Thyroid gland (tissue), 4 donors: ENCODE data around the gene CKAP5. TPM values are rescaled to one million over a fixed set of nuclear protein-coding genes. Genes with fewer than 3 reads are reported as not detected.

Experiments
- DNase-seq, 2 donors: peaks; one replicate each; pipeline ENCODE4 v3.0.0-alpha.2; 2019
- H3K27ac ChIP-seq, 3 donors: fragments of 200-600 bp; sonication (generic); 1 replicate in 2 of 3; 2 replicates in 1 of 3; pipeline ENCODE4 v1.5.1; 2016 to 2019; ENCODE audit warnings: mild to moderate bottlenecking in 1 of 3, moderate library complexity in 1 of 3
- H3K27me3 ChIP-seq: fragments of 200-600 bp; sonication (generic); one replicate; pipeline ENCODE4 v1.5.1; 2019
- H3K36me3 ChIP-seq, 2 donors: fragments of 200-600 bp; sonication (generic); one replicate each; pipeline ENCODE4 v1.5.1; 2016 to 2019
- H3K4me1 ChIP-seq, 2 donors: fragments of 200-600 bp; sonication (generic); one replicate each; pipeline ENCODE4 v1.5.1; 2017 to 2019
- H3K4me3 ChIP-seq, 3 donors: fragments of 200-600 bp; sonication (generic); replicated peaks in 1 of 3; 1 replicate in 2 of 3; 2 replicates in 1 of 3; pipeline ENCODE4 v1.5.1; 2016; ENCODE audit warnings: mild to moderate bottlenecking in 1 of 3
- H3K9me3 ChIP-seq: fragments of 200-600 bp; sonication (generic); one replicate; pipeline ENCODE4 v1.5.1; 2017
- CTCF ChIP-seq, 6 experiments: fragments of 200-600 bp in 3 of 6; fragments of 450-650 bp in 3 of 6; sonication (generic) in 3 of 6; IDR thresholded peaks; one replicate each; pipeline ENCODE4 v1.5.1; 2016 to 2019; ENCODE audit warnings: antibody characterized with exemption in 6 of 6, mild to moderate bottlenecking in 2 of 6, inconsistent platforms in 1 of 6, moderate library complexity in 1 of 6
- POLR2A ChIP-seq, 2 donors: fragments of 450-650 bp; IDR thresholded peaks; one replicate each; pipeline ENCODE4 v1.6.1; 2017; ENCODE audit warnings: antibody characterized with exemption in 2 of 2, mild to moderate bottlenecking in 2 of 2, moderate library complexity in 1 of 2
- WGBS, 2 donors: methylation state at CpG; one replicate each; pipeline ENCODE4 v1.1.5; 2017; 5-methylcytosine and 5-hydroxymethylcytosine counted together
- intact Hi-C: fragments of 100-400 bp; cut with DNase I; formaldehyde crosslinking; loops from one replicate; pipeline ENCODE4 v1.15.1; 2023
- total RNA-seq, 4 donors: library from RNA; depleted of rRNA; stranded (reverse); fragments of >200 nt; gene quantifications; one replicate each; pipeline ENCODE4 v1.2.3, GENCODE V29; 2016

The CKAP5 gene
- total RNA-seq, 4 donors from 2014 or later = 25.3 to 30.1 (median 26.8) TPM

- Histone ChIP-seq H3K27ac (no peak overlapping the region), H3K27me3 (no peaks in the 10 kb centered on the region), H3K4me3 (no peak overlapping the region), H3K4me1 (no peaks in the 10 kb centered on the region), H3K36me3 (peaks cover 6 to 8% of the 10 kb centered on the region in 2 donors), H3K9me3 (no peaks in the 10 kb centered on the region)
- no peak for DNase-seq
- intact Hi-C loops = no loop called here
- TF ChIP-seq CTCF (IDR thresholded peaks at IDR 0.05) (no peak), POLR2A (IDR thresholded peaks at IDR 0.05) (no peak)
- 88 to 91% methylated on average over 6 of the region's 6 CpGs for WGBS, 2 donors
Measured at GRCh38 chr11:46868912-46869311, 22.8 kb upstream of the CKAP5 start.

- H3K36me3 ChIP-seq = peaks cover 6 to 8% of the 10 kb centered on the region in 2 donors
- H3K27me3 ChIP-seq = no peaks in the 10 kb centered on the region
- no peak overlapping the region for H3K27ac ChIP-seq
- 85 to 91% methylated on average over 2 of the region's 2 CpGs for WGBS, 2 donors
- H3K4me1 ChIP-seq = no peaks in the 10 kb centered on the region
- DNase-seq = no peak
- no peaks in the 10 kb centered on the region for H3K9me3 ChIP-seq
- TF ChIP-seq POLR2A (IDR thresholded peaks at IDR 0.05) = no peak
- TF ChIP-seq CTCF (IDR thresholded peaks at IDR 0.05) = no peak
- H3K4me3 ChIP-seq = no peak overlapping the region
- intact Hi-C loops = no loop called here
Measured at GRCh38 chr11:46865340-46865739, 19.3 kb upstream of the CKAP5 start.

- no peak for TF ChIP-seq CTCF (IDR thresholded peaks at IDR 0.05)
- TF ChIP-seq POLR2A (IDR thresholded peaks at IDR 0.05) = no peak
- WGBS, 2 donors = 82 to 93% methylated on average over 4 of the region's 4 CpGs
- H3K4me1 ChIP-seq = no peaks in the 10 kb centered on the region
- no peak for DNase-seq
- H3K9me3 ChIP-seq = no peaks in the 10 kb centered on the region
- H3K4me3 ChIP-seq = no peak overlapping the region
- H3K27me3 ChIP-seq = no peaks in the 10 kb centered on the region
- H3K27ac ChIP-seq = no peak overlapping the region
- peaks cover 0 to 3% of the 10 kb centered on the region in 2 donors for H3K36me3 ChIP-seq
- intact Hi-C loops = no loop called here
Measured at GRCh38 chr11:46860218-46860617, 14.1 kb upstream of the CKAP5 start.

- Histone ChIP-seq H3K27me3 (no peaks in the 10 kb centered on the region), H3K36me3 (peaks cover 0 to 2% of the 10 kb centered on the region in 2 donors), H3K27ac (no peak overlapping the region), H3K4me3 (no peak overlapping the region), H3K9me3 (no peaks in the 10 kb centered on the region), H3K4me1 (no peaks in the 10 kb centered on the region)
- DNase-seq = no peak
- TF ChIP-seq CTCF (IDR thresholded peaks at IDR 0.05) = no peak
- TF ChIP-seq POLR2A (IDR thresholded peaks at IDR 0.05) = no peak
- intact Hi-C loops = no loop called here
- WGBS, 2 donors = 90 to 91% methylated on average over 11 to 12 of the region's 12 CpGs
Measured at GRCh38 chr11:46858920-46859546, 13.0 kb upstream of the CKAP5 start.

GRCh38 chr11:46857666-46858065, 11.6 kb upstream of the CKAP5 start:
- no peaks in the 10 kb centered on the region for H3K36me3 ChIP-seq
- 75 to 76% methylated on average over 4 of the region's 4 CpGs for WGBS, 2 donors
- DNase-seq = no peak
- no peaks in the 10 kb centered on the region for H3K27me3 ChIP-seq
- H3K4me3 ChIP-seq = no peak overlapping the region
- TF ChIP-seq CTCF (IDR thresholded peaks at IDR 0.05) (no peak), POLR2A (IDR thresholded peaks at IDR 0.05) (no peak)
- no peaks in the 10 kb centered on the region for H3K9me3 ChIP-seq
- H3K4me1 ChIP-seq = no peaks in the 10 kb centered on the region
- no peak overlapping the region for H3K27ac ChIP-seq
- intact Hi-C loops = no loop called here
